Suprapubic skin (tissue), 4 donors: ENCODE data around the gene PROZ. TPM values are rescaled to one million over a fixed set of nuclear protein-coding genes. Genes with fewer than 3 reads are reported as not detected.
A peak's percentile ranks its signal among the peaks of the same experiment; 100 is the strongest.
"Not testable (repeated sequence)": the region's sequence is repeated elsewhere in the genome, so short reads cannot be mapped to it uniquely, and the experiment has no call there.

ENCODE experiments used
- DNase-seq, 2 donors: peaks; one replicate each; pipeline ENCODE4 v3.0.0-alpha.2; 2019; ENCODE audit warnings: low spot score in 2 of 2
- H3K27ac ChIP-seq: fragments of 200-600 bp; sonication (generic); one replicate; pipeline ENCODE4 v1.5.1; 2019
- H3K27me3 ChIP-seq: fragments of 200-600 bp; sonication (generic); one replicate; pipeline ENCODE4 v1.5.1; 2019
- H3K36me3 ChIP-seq: fragments of 200-600 bp; sonication (generic); one replicate; pipeline ENCODE4 v1.5.1; 2019
- H3K4me1 ChIP-seq: fragments of 200-600 bp; sonication (generic); one replicate; pipeline ENCODE4 v1.5.1; 2019
- H3K4me3 ChIP-seq: fragments of 200-600 bp; sonication (generic); one replicate; pipeline ENCODE4 v1.5.1; 2019; ENCODE audit warnings: mild to moderate bottlenecking
- H3K9me3 ChIP-seq: fragments of 200-600 bp; sonication (generic); one replicate; pipeline ENCODE4 v1.5.1; 2019
- CTCF ChIP-seq, 2 donors: fragments of 200-600 bp in 1 of 2; fragments of 450-650 bp in 1 of 2; sonication (generic) in 1 of 2; IDR thresholded peaks; one replicate each; pipeline ENCODE4 v1.5.1; 2016 to 2019; ENCODE audit warnings: antibody characterized with exemption in 2 of 2, mild to moderate bottlenecking in 1 of 2, moderate library complexity in 1 of 2
- EP300 ChIP-seq: sonication (generic); formaldehyde crosslinking; IDR thresholded peaks from one replicate; pipeline ENCODE4 v1.6.1; 2017; ENCODE audit warnings: antibody characterized with exemption
- POLR2A ChIP-seq, 2 donors: fragments of 450-650 bp; IDR thresholded peaks; one replicate each; pipeline ENCODE4 v1.6.1; 2017; ENCODE audit warnings: antibody characterized with exemption in 2 of 2, mild to moderate bottlenecking in 2 of 2, moderate library complexity in 2 of 2
- POLR2AphosphoS5 ChIP-seq, 3 donors: sonication (generic); formaldehyde crosslinking; IDR thresholded peaks; one replicate each; pipeline ENCODE4 v1.6.1; 2017; ENCODE audit warnings: antibody characterized with exemption in 3 of 3
- WGBS: methylation state at CpG from one replicate; pipeline ENCODE4 v1.1.5; 2018; 5-methylcytosine and 5-hydroxymethylcytosine counted together
- total RNA-seq, 4 donors: library from RNA; depleted of rRNA; stranded (reverse); fragments of >200 nt; gene quantifications; one replicate each; pipeline ENCODE4 v1.1.0, GENCODE V29; 2016

The PROZ gene
- total RNA-seq = not detected

DNA sequence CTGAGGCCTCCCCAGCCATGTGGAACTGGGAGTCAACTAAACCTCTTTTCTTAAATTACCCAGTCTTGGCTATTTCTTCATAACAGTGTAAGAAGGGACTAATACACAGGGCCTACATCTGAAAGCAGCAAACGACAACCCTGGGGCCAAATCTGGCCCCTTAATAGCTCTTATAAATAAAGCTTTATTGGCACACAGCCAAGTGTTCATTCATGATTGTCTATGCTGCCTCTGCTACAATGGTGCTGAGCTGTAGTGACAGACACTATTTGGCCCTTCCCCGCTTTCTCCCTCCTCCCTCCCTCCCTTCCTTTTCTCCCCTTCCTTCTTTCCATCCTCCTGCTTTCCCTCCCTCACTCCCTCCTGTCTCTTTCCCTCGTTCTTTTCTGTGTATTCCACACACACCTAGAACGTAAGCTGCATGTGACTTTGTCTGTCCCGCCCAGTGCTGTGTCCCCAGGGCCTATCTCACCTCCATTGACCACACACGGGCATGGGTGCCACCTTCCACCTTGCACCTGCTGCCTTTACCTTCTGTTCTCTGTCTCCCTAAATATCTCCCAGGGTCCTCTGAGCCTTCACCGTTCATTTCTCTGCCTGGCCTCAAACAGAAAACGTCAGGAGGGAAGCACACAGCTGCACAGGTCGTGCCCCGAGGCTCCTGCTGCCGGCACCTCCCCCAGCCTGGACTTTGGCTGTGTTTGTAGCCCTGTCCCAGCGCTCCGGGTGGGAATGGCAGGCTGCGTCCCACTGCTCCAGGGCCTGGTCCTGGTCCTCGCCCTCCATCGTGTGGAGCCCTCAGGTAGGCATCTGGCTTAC, at the start of gene PROZ:
Gene PROZ (plus strand): TSS at position 720 of the 819 bp plus-strand sequence. CDS start 13 bp downstream, at position 733.
- 60% methylated on average over 15 of the region's 16 CpGs for WGBS
- no peak within 1 kb of the TSS for H3K4me3 ChIP-seq
- TF ChIP-seq CTCF (IDR thresholded peaks at IDR 0.05) = no peak
- no peak for TF ChIP-seq POLR2AphosphoS5 (IDR thresholded peaks at IDR 0.05)
- TF ChIP-seq EP300 = no peak
- TF ChIP-seq POLR2A (IDR thresholded peaks at IDR 0.05) = no peak
- H3K9me3 ChIP-seq = no peaks in the 10 kb centered on the region
- H3K27me3 ChIP-seq = peaks cover 18% of the 10 kb centered on the region
- DNase-seq = no peak
- no peaks in the 10 kb centered on the region for H3K36me3 ChIP-seq
- H3K27ac ChIP-seq = no peak within 1 kb of the TSS
- peaks cover 6% of the 10 kb centered on the region for H3K4me1 ChIP-seq

GRCh38 chr13:113109151-113110047, 49.0 kb upstream of the PROZ start:
- WGBS = 35% methylated on average over 46 of the region's 73 CpGs
- Histone ChIP-seq H3K4me1 (peaks cover 15% of the 10 kb centered on the region), H3K36me3 (no peaks in the 10 kb centered on the region), H3K4me3 (peak overlapping the region; percentile 53), H3K9me3 (no peaks in the 10 kb centered on the region), H3K27me3 (peaks cover 21% of the 10 kb centered on the region), H3K27ac (no peak overlapping the region)
- TF ChIP-seq POLR2A (IDR thresholded peaks at IDR 0.05) = no peak
- TF ChIP-seq POLR2AphosphoS5 (IDR thresholded peaks at IDR 0.05) = no peak
- no peak for TF ChIP-seq CTCF (IDR thresholded peaks at IDR 0.05)
- TF ChIP-seq EP300 = no peak
- DNase-seq = peak; percentile 52 to 67

GRCh38 chr13:113110048-113110851, 48.2 kb upstream of the PROZ start:
- Histone ChIP-seq H3K9me3 (no peaks in the 10 kb centered on the region), H3K27me3 (peaks cover 21% of the 10 kb centered on the region), H3K36me3 (no peaks in the 10 kb centered on the region), H3K4me3 (peak overlapping the region; percentile 53), H3K4me1 (peaks cover 15% of the 10 kb centered on the region), H3K27ac (no peak overlapping the region)
- WGBS = 5% methylated on average over 25 of the region's 99 CpGs
- TF ChIP-seq POLR2AphosphoS5 (IDR thresholded peaks at IDR 0.05) (no peak), CTCF (IDR thresholded peaks at IDR 0.05) (no peak)
- DNase-seq = peak; percentile 61 to 74

- 23% methylated on average over 33 of the region's 49 CpGs for WGBS
- TF ChIP-seq POLR2A (IDR thresholded peaks at IDR 0.05) (no peak), POLR2AphosphoS5 (IDR thresholded peaks at IDR 0.05) (no peak)
- peaks cover 15% of the 10 kb centered on the region for H3K4me1 ChIP-seq
- H3K4me3 ChIP-seq = peak overlapping the region; percentile 53
- no peak overlapping the region for H3K27ac ChIP-seq
- no peaks in the 10 kb centered on the region for H3K9me3 ChIP-seq
- DNase-seq = peak; percentile 39 to 40
- H3K36me3 ChIP-seq = no peaks in the 10 kb centered on the region
- peaks cover 21% of the 10 kb centered on the region for H3K27me3 ChIP-seq
Observed at GRCh38 chr13:113110852-113111315, 47.6 kb upstream of the PROZ start.

- H3K27me3 ChIP-seq = peaks cover 21% of the 10 kb centered on the region
- 82% methylated on average over 2 of the region's 5 CpGs for WGBS
- H3K4me3 ChIP-seq, H3K9me3 ChIP-seq, H3K27ac ChIP-seq, H3K36me3 ChIP-seq: not testable (repeated sequence)
- peaks cover 15% of the 10 kb centered on the region for H3K4me1 ChIP-seq
- peak in 1 of 2 donors; percentile 16 for DNase-seq
Observed at GRCh38 chr13:113111821-113112220, 46.6 kb upstream of the PROZ start.

GRCh38 chr13:113112475-113112874, 46.0 kb upstream of the PROZ start:
- not testable (repeated sequence) for H3K4me3 ChIP-seq, H3K27ac ChIP-seq, H3K9me3 ChIP-seq, H3K36me3 ChIP-seq
- DNase-seq = peak in 1 of 2 donors; percentile 11
- peaks cover 21% of the 10 kb centered on the region for H3K27me3 ChIP-seq
- peaks cover 15% of the 10 kb centered on the region for H3K4me1 ChIP-seq
- WGBS = 44% methylated on average over 1 of the region's 1 CpG
